Cardiac septum (tissue), 1 donor: ENCODE results near the gene RAB11FIP3. TPM values are rescaled to one million over a fixed set of nuclear protein-coding genes. Genes with fewer than 3 reads are reported as not detected.

Experiments used
- DNase-seq: peaks from one replicate; pipeline ENCODE4 v3.0.0-alpha.2; 2020; ENCODE audit warnings: low spot score
- intact Hi-C: fragments of 100-400 bp; cut with DNase I; formaldehyde crosslinking; loops from one replicate; pipeline ENCODE4 v1.14.0; 2022
- microRNA-seq: library from miRNA; unstranded; fragments of <30 nt; microRNA quantifications from one replicate; pipeline ENCODE4 v1.2.0, GENCODE V29; 2020
- total RNA-seq: library from RNA; stranded (reverse); fragmentation: NEBNext Ultra II Directional; extraction: Animal tissue kit (Norgen Biotek cat#: 25700); gene quantifications from one replicate; pipeline ENCODE4 v1.2.1, GENCODE V29; 2021
- donor health status: DM: no; HTN: no; CAD: no.

RAB11FIP3 gene
- total RNA-seq, 1 donor from 2014 or later, result 52.2 TPM

DNA sequence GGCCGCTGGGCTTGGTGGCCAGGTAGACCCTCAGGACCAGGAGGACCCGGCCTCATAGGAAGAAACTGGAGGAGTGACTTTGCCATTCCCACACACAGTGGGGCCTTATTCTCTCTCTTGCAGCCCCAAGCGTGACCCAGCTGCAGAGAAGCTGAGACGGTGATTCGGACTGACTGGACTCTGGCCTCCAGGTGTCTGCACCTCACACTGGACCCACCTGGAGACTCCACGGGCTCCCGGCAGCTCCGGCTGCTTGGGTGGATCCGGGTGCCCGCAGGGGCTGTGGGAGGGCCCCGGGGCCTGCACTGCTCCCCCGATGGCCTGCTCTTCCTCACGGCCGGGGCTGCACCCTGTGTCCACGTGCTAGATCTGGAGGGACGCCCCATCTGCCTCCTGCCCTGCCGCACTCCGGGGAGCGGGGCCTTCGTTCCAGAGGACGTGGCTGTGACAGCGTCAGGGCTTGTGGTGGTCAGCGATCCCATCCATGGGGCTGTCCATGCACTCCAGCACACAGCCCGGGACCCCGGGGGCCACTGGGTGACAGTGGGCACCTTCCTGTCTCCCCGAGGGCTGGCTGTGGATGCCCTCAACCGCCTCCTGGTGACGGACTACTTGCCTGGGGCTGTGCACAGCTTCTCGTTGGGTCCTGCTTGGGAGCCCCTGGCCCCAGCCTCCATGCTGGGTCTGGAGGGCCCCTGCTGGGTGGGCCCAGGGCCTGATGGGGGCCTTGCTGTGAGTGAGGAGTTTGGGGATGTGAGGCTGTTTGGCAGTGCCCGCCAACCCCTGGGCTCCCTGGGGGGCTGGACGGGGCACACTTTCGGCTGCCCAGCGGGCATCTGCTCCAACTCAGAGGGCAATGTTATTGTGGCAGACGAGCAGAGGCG is 142.2 kb downstream of the RAB11FIP3 start:
- intact Hi-C loops, result no loop called here
- DNase-seq, result no peak

DNA sequence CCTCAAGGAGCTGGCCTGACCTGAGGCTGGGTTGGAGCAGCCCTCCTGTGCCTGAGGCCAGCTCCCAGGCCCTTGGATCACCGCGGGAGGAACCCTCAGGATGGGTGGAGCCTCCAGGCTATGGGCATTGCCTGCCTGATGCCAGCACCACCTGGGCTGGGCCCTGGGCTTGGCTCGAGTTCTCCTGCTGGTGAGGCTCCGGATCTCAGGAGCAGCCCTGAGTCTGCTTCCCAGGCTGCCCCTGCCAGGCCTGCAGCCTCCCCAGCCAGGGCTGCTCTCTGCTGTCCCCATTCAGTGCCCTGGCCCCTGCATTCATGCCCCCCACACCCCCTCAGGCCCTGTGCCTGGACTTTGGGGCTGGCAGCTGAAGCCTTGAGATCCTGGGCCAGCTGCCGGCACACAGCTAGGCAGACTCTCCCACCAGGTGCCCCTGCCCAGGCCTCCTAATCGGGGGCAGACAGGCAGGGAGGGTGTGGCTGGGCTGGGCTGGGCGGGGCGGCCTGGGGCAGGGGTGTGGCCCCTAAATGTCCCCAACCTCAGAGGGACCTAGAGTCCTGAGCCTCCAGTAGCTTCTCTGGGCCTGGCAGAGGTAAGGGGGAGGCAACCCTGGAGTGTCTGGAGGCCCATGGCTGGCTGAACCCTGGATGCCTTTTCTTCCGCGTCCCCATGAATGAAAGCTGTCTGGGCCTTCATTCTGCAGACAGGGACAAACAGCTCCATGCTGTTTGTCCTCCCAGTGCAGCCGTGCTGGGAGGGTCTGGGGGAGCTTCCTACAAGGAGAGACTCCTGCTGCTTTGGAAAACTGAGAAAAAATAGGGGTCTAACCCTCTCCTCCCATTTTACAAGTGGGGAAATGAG is 143.2 kb downstream of the RAB11FIP3 start:
- intact Hi-C loops, result no loop called here
- DNase-seq, result no peak

DNA sequence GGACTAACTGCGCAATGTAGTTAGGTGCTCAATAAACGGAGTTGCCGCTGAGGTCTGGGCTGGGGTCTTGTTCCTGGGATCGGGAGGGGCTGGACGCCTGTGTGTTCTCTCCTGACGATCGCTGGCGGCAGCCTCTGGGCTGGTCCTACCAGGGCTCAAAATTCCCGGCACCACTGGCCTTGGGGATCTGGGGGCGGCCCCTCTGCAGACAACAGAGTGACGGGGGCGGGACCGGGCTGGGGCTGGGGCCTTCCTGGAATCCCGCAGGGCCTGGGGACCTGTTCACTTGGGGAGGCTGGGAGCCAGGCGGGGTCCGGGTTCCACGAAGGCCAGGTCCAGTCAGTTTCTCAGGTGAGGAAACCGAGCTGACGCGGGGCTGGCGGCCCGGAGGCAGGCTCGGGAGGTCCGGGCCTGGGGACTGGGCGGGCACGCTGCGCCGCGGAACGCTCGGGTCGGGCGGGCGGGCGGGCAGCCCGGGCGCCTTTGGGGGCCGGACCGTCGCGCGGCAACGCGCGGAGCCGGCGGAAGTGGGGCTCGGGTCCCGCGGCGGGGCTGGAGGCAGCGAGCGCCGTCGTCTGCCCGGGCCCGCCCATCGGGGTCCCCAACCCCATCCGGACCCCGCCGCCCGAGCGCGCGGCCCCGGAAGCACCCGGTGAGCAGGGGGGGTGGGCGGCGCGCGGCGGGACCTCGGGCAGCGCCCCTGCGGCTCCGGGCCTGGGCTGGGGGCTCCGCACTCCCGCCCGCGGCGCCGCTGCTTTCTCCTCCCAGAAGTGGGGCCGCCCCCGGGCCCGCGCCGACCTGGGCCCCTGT is 144.2 kb downstream of the RAB11FIP3 start, which contains the start of gene PIGQ:
Gene PIGQ (plus strand): TSS at position 524 of the 810 bp plus-strand sequence. CDS start 4,107 bp downstream, outside the sequence.
- peak; percentile 89 for DNase-seq
- intact Hi-C loops, result no loop called here

Small RNA genes within 50 kb of the gene (microRNA-seq; reads per million reads assigned to microRNA genes)
- gene MIR3176, result 3.6 reads per million
- not detected for gene MIR5587

Other genes starting within 250 kb of the RAB11FIP3 start
- gene HBA1, start 249.0 kb upstream of the RAB11FIP3 start, total RNA-seq, result 780 TPM
- not detected for gene HBQ1, start 245.2 kb upstream of the RAB11FIP3 start, total RNA-seq
- 30.9 TPM for gene LUC7L, start 196.2 kb upstream of the RAB11FIP3 start, total RNA-seq
- 137 TPM for gene FAM234A, start 190.8 kb upstream of the RAB11FIP3 start, total RNA-seq
- 31.4 TPM for gene RGS11, start 149.7 kb upstream of the RAB11FIP3 start, total RNA-seq
- 2.8 TPM for gene ARHGDIG, start 145.1 kb upstream of the RAB11FIP3 start, total RNA-seq
- gene PDIA2, start 142.5 kb upstream of the RAB11FIP3 start, total RNA-seq, result 0.81 TPM
- 13.5 TPM for gene AXIN1, start 72.9 kb upstream of the RAB11FIP3 start, total RNA-seq
- 60.1 TPM for gene MRPL28, start 55.1 kb upstream of the RAB11FIP3 start, total RNA-seq
- gene PGAP6, start 43.7 kb upstream of the RAB11FIP3 start, total RNA-seq, result 42.8 TPM
- 65.0 TPM for gene NME4, start 28.4 kb upstream of the RAB11FIP3 start, total RNA-seq
- 11.6 TPM for gene DECR2, start 23.8 kb upstream of the RAB11FIP3 start, total RNA-seq
- gene CAPN15, start 102.1 kb downstream of the RAB11FIP3 start, total RNA-seq, result 18.5 TPM
- not detected for gene PRR35, start 134.7 kb downstream of the RAB11FIP3 start, total RNA-seq
- 0.30 TPM for gene NHLRC4, start 141.4 kb downstream of the RAB11FIP3 start, total RNA-seq
- gene PIGQ, start 144.3 kb downstream of the RAB11FIP3 start, total RNA-seq, result 25.5 TPM
- gene RAB40C, start 164.4 kb downstream of the RAB11FIP3 start, total RNA-seq, result 19.4 TPM
- 0.40 TPM for gene WFIKKN1, start 205.3 kb downstream of the RAB11FIP3 start, total RNA-seq
- gene METTL26, start 210.7 kb downstream of the RAB11FIP3 start, total RNA-seq, result 47.7 TPM
- gene MCRIP2, start 216.2 kb downstream of the RAB11FIP3 start, total RNA-seq, result 90.3 TPM
- 13.9 TPM for gene WDR90, start 223.7 kb downstream of the RAB11FIP3 start, total RNA-seq
- 102 TPM for gene RHOT2, start 242.5 kb downstream of the RAB11FIP3 start, total RNA-seq